ENCODE data around the gene DIPK2A.

DNA sequence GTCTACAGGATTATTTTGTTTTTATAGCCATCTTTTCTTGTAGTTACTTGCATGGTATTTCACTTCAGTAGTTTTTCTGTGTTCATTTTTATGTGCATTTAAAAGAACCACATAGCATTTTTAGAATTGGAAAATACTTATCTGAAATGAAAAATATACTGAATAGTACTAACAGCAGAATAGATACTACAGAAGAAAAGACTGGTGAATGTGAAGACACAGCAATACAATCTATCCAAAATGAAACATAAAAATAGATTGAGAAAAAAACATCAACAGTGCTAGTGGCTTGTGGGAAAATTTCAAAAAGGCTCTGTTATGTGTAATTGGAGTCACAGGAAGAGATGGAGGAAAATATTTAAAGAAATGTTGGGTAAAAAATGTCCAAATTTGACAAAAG, 12.7 kb upstream of the DIPK2A start:
- TF ChIP-seq POLR2AphosphoS5 (IDR thresholded peaks at IDR 0.05; ENCODE audit: low read depth, low read length) (no peak), POLR2A (IDR thresholded peaks at IDR 0.05; ENCODE audit: low read depth, low read length) (no peak), TAF1 (IDR thresholded peaks at IDR 0.05; ENCODE audit: borderline replicate concordance, low read depth, low read length) (no peak)

Measured in GM12892 (cell line).